Measurements from ENCODE around the gene SRGAP2C. TPM values are rescaled to one million over a fixed set of nuclear protein-coding genes. Genes with fewer than 3 reads are reported as not detected.
A peak's percentile ranks its signal among the peaks of the same experiment; 100 is the strongest.
"Not testable (repeated sequence)": the region's sequence is repeated elsewhere in the genome, so short reads cannot be mapped to it uniquely, and the experiment has no call there.

Gene SRGAP2C
- total RNA-seq, 2 experiments from 2014 or later: 28.9 to 32.2 TPM

DNA sequence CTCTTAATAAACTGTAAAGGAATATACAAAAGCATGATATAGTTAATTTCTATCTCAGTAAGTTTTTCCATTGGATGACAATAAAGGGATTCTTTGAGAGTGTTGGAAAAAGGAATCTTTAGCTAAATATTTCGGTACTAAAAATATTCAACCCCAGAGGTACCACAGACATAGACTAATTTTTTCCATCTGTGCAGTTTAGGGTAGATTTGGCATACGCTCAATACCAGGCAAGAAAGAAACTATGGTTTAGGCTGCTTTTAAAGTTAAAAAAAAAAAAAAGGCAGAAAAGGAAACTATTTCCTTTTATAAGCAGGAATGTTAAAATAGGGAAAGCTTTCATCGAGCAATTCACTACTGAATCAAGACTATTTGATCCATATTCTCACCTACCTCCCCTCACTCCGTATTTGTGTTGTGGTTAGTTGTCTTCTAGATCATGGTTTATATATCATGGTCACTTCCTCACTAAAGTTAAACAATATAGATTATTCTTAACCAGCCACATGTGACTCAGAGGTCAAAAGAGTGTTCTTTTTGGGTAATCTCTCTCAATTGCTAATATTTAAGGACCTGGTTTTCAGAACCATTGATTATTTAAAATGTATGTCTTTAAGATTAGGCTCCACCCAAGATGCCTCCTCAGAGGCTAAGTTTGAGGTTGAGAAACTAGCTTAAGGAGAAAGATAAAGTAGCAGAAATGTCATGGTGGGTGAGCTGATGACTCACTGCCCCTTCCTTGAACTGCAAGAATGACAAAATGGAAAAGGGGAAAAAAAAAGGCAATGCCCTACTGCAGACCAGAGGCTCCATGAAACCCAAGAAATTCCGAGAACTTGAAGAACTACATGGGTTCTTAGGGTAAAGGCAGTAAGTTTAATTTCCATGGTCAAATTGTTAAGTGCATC, 20.7 kb upstream of the SRGAP2C start:
- DNase-seq: not testable (repeated sequence)

DNA sequence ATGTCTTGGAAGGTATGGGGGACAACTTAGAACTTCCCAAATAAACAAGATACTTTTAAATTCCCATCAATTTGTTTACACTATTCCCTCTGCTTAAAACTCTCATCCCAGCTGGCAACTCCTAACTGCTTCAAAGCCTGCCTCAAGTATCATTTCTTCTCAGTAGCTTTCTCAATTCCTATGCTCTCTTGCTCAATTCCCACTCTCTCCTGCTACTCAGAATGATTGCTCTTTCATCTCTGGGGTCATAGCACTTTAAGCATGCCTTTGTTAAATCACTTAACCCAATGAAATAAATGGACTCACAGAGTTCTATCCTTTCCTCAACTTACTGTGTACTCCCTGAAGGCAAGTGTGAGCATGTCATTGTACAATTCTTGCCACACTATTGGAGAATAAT, 19.5 kb upstream of the SRGAP2C start:
- H3K27ac Mint-ChIP-seq; DNase-seq; H3K4me1 Mint-ChIP-seq (ENCODE audit: low read depth); CTCF ChIA-PET; ATAC-seq; POLR2A ChIA-PET; H3K36me3 Mint-ChIP-seq (ENCODE audit: low read depth); H3K4me3 Mint-ChIP-seq; H3K27me3 Mint-ChIP-seq (ENCODE audit: low read depth); H3K9me3 Mint-ChIP-seq (ENCODE audit: insufficient read depth): not testable (repeated sequence)

More for the DNA sequence above, 20.7 kb upstream of the SRGAP2C start:
- H3K4me3 Mint-ChIP-seq; H3K9me3 Mint-ChIP-seq (ENCODE audit: insufficient read depth); POLR2A ChIA-PET; CTCF ChIA-PET; H3K27ac Mint-ChIP-seq; H3K4me1 Mint-ChIP-seq (ENCODE audit: low read depth); H3K27me3 Mint-ChIP-seq (ENCODE audit: low read depth); H3K36me3 Mint-ChIP-seq (ENCODE audit: low read depth): not testable (repeated sequence)
- ATAC-seq: peak; percentile 55

DNA sequence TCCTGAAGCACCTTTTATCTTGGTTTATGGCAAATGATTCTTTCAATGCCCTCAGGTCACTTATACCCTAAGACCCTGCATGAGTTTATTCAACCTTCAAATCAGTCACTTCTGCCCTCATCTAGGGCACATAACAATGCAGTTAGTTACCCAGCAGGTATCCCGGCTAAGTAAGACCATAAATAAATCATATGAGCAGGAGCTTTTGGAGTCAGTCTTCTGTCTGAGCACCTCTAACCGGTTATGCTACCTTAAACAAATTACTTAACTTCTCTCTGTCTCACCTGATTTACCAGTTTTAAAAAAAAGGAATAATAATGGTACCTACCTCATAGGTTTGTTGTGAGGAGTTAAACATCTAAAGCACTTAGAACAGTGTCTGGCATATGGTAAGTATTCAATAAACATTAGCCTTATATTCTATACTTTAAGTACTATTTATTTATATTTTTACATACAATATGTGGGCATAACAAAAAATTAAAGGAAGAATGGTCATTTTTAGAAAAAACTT, 17.5 kb upstream of the SRGAP2C start:
- ATAC-seq; H3K27ac Mint-ChIP-seq; H3K4me3 Mint-ChIP-seq; CTCF ChIA-PET; POLR2A ChIA-PET; DNase-seq; H3K36me3 Mint-ChIP-seq (ENCODE audit: low read depth); H3K4me1 Mint-ChIP-seq (ENCODE audit: low read depth); H3K27me3 Mint-ChIP-seq (ENCODE audit: low read depth); H3K9me3 Mint-ChIP-seq (ENCODE audit: insufficient read depth): not testable (repeated sequence)

DNA sequence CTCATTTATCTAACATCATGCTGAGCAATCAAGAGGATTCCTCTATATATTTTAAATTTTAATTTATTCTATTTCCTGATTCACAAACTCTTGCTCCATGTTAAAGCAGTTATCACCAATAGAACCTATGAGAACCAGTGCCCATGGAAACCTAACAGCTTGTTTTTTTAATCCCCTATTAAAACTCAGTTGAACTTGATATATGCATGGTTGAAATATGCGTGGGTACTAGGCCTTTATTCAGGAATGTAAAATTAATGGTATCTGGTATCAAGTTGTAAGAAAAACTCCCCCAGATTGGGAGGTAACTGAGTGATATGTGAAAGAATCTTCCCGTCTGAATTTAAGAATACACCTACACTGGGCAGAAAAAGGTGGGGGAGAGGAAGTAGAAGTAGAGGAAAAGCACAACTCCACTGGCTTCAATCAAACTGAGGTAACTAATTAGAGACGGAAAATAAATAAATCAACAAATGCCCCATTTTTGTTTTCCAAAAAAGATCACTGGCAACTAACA, 16.6 kb upstream of the SRGAP2C start:
- POLR2A ChIA-PET; H3K27ac Mint-ChIP-seq; CTCF ChIA-PET; DNase-seq; ATAC-seq; H3K36me3 Mint-ChIP-seq (ENCODE audit: low read depth); H3K4me3 Mint-ChIP-seq; H3K27me3 Mint-ChIP-seq (ENCODE audit: low read depth); H3K9me3 Mint-ChIP-seq (ENCODE audit: insufficient read depth); H3K4me1 Mint-ChIP-seq (ENCODE audit: low read depth): not testable (repeated sequence)

DNA sequence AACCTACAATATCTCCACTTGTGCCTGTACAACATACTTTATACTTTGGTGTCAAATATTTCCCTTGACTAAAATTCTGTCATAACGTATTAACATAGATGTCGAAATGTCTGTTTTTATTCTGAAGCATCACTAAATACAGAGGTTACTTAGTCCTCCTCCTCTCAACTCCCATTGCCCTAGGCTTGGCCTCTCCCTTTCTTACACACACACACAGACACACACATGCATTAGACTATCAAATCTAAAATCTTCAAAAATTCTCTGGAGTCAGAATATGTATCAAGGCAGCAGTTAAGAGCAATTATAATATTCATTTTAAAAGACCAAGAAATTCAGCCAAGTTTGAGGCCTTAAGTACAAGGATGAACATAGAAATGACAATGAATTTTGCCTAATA, 8.1 kb upstream of the SRGAP2C start:
- H3K4me3 Mint-ChIP-seq; DNase-seq; H3K27me3 Mint-ChIP-seq (ENCODE audit: low read depth); ATAC-seq; H3K27ac Mint-ChIP-seq; H3K4me1 Mint-ChIP-seq (ENCODE audit: low read depth); H3K36me3 Mint-ChIP-seq (ENCODE audit: low read depth); CTCF ChIA-PET; POLR2A ChIA-PET; H3K9me3 Mint-ChIP-seq (ENCODE audit: insufficient read depth): not testable (repeated sequence)

DNA sequence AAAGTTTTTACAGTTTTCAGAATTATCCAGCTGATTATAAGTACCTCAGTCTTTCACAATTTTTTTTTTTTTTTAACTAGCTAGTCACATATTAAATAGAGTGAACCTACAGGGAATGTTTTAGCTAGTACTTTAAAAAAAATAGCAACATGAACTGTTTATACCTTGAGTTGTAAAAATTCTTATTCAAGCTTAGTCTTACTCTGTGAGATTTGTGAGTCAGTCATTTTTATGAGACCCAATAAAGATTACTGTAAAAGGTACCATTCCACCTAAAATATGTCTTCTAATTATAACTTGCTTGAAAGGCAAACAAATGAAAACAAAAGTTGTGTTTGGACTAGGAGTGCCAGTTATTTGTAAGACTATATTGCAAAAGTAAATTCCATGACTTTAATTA, 6.6 kb upstream of the SRGAP2C start:
- CTCF ChIA-PET; H3K9me3 Mint-ChIP-seq (ENCODE audit: insufficient read depth); DNase-seq; H3K27me3 Mint-ChIP-seq (ENCODE audit: low read depth); ATAC-seq; H3K27ac Mint-ChIP-seq; H3K4me3 Mint-ChIP-seq; H3K4me1 Mint-ChIP-seq (ENCODE audit: low read depth); POLR2A ChIA-PET; H3K36me3 Mint-ChIP-seq (ENCODE audit: low read depth): not testable (repeated sequence)

DNA sequence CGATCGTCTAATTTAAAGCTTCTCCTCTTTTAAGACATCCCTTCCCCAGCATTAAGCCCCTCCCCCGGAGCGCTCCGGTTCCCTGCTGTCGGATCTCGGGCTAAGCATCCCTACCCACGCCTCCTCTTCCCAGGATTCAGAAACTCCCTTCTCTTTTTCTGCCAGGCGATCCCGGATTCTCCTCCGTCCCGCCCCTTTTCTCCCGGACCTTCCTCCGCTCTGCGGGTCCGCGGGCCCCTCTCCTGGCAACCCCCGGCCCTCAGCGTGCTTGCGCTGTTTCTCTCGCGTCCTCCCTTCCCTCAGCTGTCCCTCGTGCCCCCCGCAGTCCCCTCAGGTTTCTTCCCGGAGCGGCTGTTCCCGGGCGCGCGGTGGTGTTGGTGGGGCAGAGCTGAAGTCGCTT, 908 bp upstream of the SRGAP2C start:
- H3K9me3 Mint-ChIP-seq (ENCODE audit: insufficient read depth); CTCF ChIA-PET; H3K4me1 Mint-ChIP-seq (ENCODE audit: low read depth); H3K36me3 Mint-ChIP-seq (ENCODE audit: low read depth); H3K27ac Mint-ChIP-seq; POLR2A ChIA-PET; H3K27me3 Mint-ChIP-seq (ENCODE audit: low read depth); ATAC-seq: not testable (repeated sequence)
- DNase-seq: peak; percentile 18
- H3K4me3 Mint-ChIP-seq: peak overlapping the region; percentile 52

DNA sequence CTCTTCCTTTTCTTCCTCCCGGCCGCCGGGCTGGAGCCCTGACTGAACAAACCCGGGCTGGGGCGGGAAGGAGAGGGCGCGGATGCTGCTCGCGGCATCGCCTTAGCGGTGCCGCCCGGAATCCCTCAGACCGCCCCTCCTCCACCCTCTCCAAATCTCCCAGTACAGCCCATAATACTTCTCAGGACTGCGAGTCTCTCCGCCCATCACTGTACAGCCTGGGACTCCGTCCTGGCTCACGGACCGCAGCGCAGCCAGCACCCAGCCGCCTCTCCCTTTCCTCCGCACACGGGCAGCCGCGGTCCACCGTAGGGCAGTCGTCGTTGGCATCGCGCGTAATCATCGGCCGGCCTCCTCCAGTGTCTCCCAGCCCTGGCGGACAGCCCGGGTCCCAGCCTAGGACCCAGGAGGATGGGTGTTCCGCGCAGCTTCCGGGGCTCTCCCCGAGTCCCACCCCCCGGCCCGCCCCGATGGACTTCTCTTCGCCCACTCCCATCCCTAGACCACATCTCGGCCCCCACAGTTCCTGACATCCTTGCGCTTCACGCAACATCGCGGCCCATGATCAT, 449 bp downstream of the SRGAP2C start:
- H3K27ac Mint-ChIP-seq; H3K36me3 Mint-ChIP-seq (ENCODE audit: low read depth); POLR2A ChIA-PET; H3K27me3 Mint-ChIP-seq (ENCODE audit: low read depth); H3K9me3 Mint-ChIP-seq (ENCODE audit: insufficient read depth); H3K4me1 Mint-ChIP-seq (ENCODE audit: low read depth); CTCF ChIA-PET; DNase-seq: not testable (repeated sequence)
- peak overlapping the region; percentile 89 for H3K4me3 Mint-ChIP-seq
- peak; percentile 6 for ATAC-seq

DNA sequence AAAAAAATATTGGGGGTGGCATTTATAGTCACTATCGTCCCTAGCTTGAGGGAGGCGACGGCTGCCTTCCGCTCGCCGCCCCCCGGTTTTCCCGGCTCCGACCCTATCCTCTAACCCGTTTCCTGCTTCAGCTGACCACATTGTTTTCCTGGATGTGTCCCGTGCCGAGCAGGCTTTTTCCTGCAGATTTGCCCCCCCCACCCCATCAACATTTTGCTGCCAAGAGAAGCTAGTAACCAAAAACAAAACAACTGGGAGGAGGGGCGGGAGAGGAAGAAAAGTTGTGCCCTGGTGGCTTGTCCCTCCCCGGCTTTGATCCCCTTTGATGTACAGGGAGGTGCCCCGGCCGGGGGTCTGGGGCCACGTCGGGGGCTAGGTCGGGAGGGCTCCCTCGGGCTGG, 1.4 kb downstream of the SRGAP2C start:
- H3K27me3 Mint-ChIP-seq (ENCODE audit: low read depth); H3K9me3 Mint-ChIP-seq (ENCODE audit: insufficient read depth); CTCF ChIA-PET; POLR2A ChIA-PET; H3K36me3 Mint-ChIP-seq (ENCODE audit: low read depth); H3K27ac Mint-ChIP-seq; H3K4me3 Mint-ChIP-seq; H3K4me1 Mint-ChIP-seq (ENCODE audit: low read depth); DNase-seq; ATAC-seq: not testable (repeated sequence)

DNA sequence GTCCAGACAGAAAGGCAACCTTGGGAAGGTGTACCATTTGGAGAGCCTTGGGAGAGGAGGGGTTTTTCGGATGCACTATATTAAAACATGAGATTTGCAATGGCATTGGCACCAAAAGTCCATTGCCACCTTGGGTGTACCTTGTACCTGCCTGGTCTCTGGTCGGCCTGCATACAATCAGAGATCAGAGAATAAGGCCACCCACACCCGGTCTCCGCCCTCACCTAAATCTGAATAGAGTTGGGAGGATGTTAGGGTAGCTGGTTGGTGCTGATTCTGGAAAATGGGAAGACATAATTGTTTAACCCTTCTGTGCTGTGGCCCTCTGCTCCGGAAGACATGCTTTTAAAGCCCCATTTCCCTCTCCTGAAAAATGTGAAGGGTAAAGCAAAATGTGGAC, 3.1 kb downstream of the SRGAP2C start:
- H3K27me3 Mint-ChIP-seq (ENCODE audit: low read depth); ATAC-seq; DNase-seq; CTCF ChIA-PET; H3K27ac Mint-ChIP-seq; H3K36me3 Mint-ChIP-seq (ENCODE audit: low read depth); POLR2A ChIA-PET; H3K4me1 Mint-ChIP-seq (ENCODE audit: low read depth); H3K9me3 Mint-ChIP-seq (ENCODE audit: insufficient read depth): not testable (repeated sequence)
- H3K4me3 Mint-ChIP-seq: peak overlapping the region; percentile 22

DNA sequence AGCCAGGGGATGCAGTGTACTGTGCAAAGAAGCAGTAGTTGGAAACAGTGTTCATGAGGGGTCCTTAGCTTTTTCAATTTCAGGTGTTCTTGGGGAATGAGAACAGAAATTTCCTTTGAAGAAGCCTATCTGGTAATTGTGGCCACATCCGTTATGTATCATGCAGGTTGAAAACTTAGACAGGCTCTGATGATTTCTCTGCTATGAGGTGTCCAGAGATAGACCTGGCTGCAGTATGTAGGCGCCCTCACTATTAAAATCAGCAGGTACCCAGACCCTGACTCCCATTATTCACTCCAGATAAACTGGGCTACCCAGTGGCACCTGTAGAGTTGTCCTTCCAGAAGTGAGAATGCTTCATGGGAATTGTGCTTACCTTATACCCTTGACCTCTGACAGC, 7.7 kb downstream of the SRGAP2C start:
- H3K9me3 Mint-ChIP-seq (ENCODE audit: insufficient read depth); CTCF ChIA-PET; DNase-seq; H3K36me3 Mint-ChIP-seq (ENCODE audit: low read depth); H3K4me3 Mint-ChIP-seq; H3K27me3 Mint-ChIP-seq (ENCODE audit: low read depth); H3K27ac Mint-ChIP-seq; ATAC-seq; POLR2A ChIA-PET; H3K4me1 Mint-ChIP-seq (ENCODE audit: low read depth): not testable (repeated sequence)

DNA sequence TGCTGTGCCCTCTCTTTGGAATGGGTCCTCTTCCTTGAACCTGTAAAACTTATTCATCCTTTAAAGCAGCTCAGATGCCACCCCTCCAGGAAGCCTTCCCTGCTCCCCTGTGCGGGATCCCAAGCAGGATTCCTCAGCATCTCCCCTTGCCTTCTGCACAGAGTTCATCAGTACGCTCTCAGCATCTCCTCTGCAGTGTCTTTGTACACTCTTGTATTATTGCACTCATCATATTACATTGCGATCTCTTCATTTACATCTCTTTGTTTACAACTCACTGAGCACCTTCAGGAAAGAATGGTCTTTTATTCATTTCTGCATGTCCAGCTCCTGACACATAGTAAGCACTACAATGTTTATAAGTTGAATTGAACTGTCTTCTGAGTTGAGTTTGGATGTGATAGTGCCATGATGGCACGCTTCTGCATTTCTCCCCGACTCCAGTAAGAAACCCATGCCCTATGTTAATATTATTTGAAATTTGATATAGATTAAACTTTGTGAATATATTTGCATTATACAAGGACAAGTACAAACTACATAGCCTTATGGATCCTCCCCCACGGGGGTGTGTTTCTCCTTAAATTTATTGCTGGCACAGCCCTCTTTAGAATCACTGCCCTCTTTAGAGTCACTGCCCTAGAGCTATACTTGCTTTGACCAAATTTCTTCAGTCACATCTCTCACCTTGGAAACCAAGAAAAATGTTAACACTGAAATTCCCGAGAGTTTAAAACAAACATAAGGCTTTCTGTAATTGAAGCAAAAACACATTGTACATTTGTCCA, 12.5 kb downstream of the SRGAP2C start:
- H3K27me3 Mint-ChIP-seq (ENCODE audit: low read depth); CTCF ChIA-PET; H3K9me3 Mint-ChIP-seq (ENCODE audit: insufficient read depth); H3K4me3 Mint-ChIP-seq; H3K36me3 Mint-ChIP-seq (ENCODE audit: low read depth); H3K27ac Mint-ChIP-seq; H3K4me1 Mint-ChIP-seq (ENCODE audit: low read depth); POLR2A ChIA-PET; ATAC-seq; DNase-seq: not testable (repeated sequence)
